Endothelial cell of umbilical vein (primary cell): ENCODE results near the gene CD276.

Experiments
- GATA2 ChIP-seq: IDR thresholded peaks from 2 replicates; pipeline ENCODE4 v1.7.0; 2011; ENCODE audit warnings: low read depth, mild to moderate bottlenecking, moderate library complexity, mixed read lengths, low read length; ENCODE audit not compliant: insufficient read length, insufficient read depth
- MYC ChIP-seq: IDR thresholded peaks from one replicate; pipeline ENCODE4 v1.6.1; 2011; ENCODE audit warnings: mild to moderate bottlenecking, low read depth, low read length
- POLR2A ChIP-seq: IDR thresholded peaks from 2 replicates; pipeline ENCODE4 v1.6.1; 2012; ENCODE audit warnings: low read depth, mild to moderate bottlenecking, control low read depth, low read length
- POLR2AphosphoS5 ChIP-seq: IDR thresholded peaks from 2 replicates; pipeline ENCODE4 v1.6.1; 2012; ENCODE audit warnings: low read depth, mild to moderate bottlenecking, control low read depth, low read length, moderate library complexity; ENCODE audit not compliant: insufficient read depth
- TF ChIP-seq, protein P1 (sequence below), 2 donors: IDR thresholded peaks; 1 replicate in 1 of 2; 2 replicates in 1 of 2; pipeline ENCODE4 v1.5.1; 2011; ENCODE audit warnings: low read length in 2 of 2, mild to moderate bottlenecking in 2 of 2, moderate library complexity in 2 of 2, control low read depth in 1 of 2, inconsistent platforms in 1 of 2, low read depth in 1 of 2; ENCODE audit not compliant: insufficient read depth in 1 of 2; ENCODE audit errors: extremely low read depth in 1 of 2

DNA sequence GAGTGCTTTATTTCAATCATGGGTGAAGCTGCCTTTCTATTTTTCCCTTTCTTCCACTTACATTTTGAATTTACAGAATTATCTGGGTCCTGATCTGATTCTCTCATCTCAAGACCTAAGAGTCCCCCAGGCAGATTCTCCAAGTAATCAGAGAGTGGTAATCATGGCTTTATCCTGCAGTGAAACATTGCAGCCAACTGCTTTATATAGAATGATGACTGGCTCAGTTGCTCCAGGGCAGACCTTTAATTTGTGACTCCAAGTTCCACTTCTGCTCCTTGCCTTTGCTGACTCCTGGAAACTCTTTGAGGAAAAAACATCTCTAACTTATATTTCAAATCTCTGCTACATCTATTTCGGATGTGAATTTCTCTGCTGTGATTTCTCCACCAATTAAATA is 25.5 kb upstream of the CD276 start:
- TF ChIP-seq, protein P1, sequence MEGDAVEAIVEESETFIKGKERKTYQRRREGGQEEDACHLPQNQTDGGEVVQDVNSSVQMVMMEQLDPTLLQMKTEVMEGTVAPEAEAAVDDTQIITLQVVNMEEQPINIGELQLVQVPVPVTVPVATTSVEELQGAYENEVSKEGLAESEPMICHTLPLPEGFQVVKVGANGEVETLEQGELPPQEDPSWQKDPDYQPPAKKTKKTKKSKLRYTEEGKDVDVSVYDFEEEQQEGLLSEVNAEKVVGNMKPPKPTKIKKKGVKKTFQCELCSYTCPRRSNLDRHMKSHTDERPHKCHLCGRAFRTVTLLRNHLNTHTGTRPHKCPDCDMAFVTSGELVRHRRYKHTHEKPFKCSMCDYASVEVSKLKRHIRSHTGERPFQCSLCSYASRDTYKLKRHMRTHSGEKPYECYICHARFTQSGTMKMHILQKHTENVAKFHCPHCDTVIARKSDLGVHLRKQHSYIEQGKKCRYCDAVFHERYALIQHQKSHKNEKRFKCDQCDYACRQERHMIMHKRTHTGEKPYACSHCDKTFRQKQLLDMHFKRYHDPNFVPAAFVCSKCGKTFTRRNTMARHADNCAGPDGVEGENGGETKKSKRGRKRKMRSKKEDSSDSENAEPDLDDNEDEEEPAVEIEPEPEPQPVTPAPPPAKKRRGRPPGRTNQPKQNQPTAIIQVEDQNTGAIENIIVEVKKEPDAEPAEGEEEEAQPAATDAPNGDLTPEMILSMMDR (IDR thresholded peaks at IDR 0.05; ENCODE audit: extremely low read depth in 1 of 2, insufficient read depth in 1 of 2, low read depth in 1 of 2, low read length in 2 of 2) = no peak
- TF ChIP-seq POLR2AphosphoS5 (no peak), GATA2 (no peak), MYC (no peak), POLR2A (no peak)
